DOHH2 (cell line): ENCODE data around the gene CCM2.
A peak's percentile ranks its signal among the peaks of the same experiment; 100 is the strongest.

Experiments
- H3F3A ChIP-seq: fragments of 200-600 bp; sonication (generic), shearing (Covaris generic); 2 replicates; pipeline ENCODE4 v1.6.0; 2016; ENCODE audit warnings: antibody characterized with exemption, mild to moderate bottlenecking; ENCODE audit not compliant: control insufficient read depth, insufficient read depth
- H3K27ac ChIP-seq: fragments of 200-600 bp; sonication (generic); 2 replicates; pipeline ENCODE4 v1.5.1; 2014; ENCODE audit warnings: low read depth, mild to moderate bottlenecking, low read length, moderate library complexity
- H3K27me3 ChIP-seq: fragments of 200-600 bp; sonication (generic); 2 replicates; pipeline ENCODE4 v1.6.1; 2014; ENCODE audit warnings: mild to moderate bottlenecking, low read length, mixed read lengths; ENCODE audit not compliant: control insufficient read depth
- H3K36me3 ChIP-seq: fragments of 200-600 bp; sonication (generic); 2 replicates; pipeline ENCODE4 v1.6.1; 2014; ENCODE audit warnings: mild to moderate bottlenecking, low read length, moderate library complexity, mixed read lengths; ENCODE audit not compliant: control insufficient read depth
- H3K4me1 ChIP-seq: fragments of 200-600 bp; sonication (generic); 2 replicates; pipeline ENCODE4 v1.6.1; 2014; ENCODE audit warnings: mild to moderate bottlenecking, low read length, mixed read lengths; ENCODE audit not compliant: control insufficient read depth
- H3K4me2 ChIP-seq: fragments of 200-600 bp; sonication (generic); 2 replicates; pipeline ENCODE4 v1.6.0; 2014; ENCODE audit warnings: mild to moderate bottlenecking, low read length, moderate library complexity
- H3K4me3 ChIP-seq: fragments of 200-600 bp; sonication (generic); 2 replicates; pipeline ENCODE4 v1.5.1; 2014; ENCODE audit warnings: mild to moderate bottlenecking, low read length, mixed read lengths
- H3K79me2 ChIP-seq: fragments of 200-600 bp; sonication (generic); 2 replicates; pipeline ENCODE4 v1.6.1; 2014; ENCODE audit warnings: mild to moderate bottlenecking, low read length, mixed read lengths; ENCODE audit not compliant: control insufficient read depth
- H3K9me2 ChIP-seq: fragments of 200-600 bp; sonication (generic); replicated peaks from 2 replicates; pipeline ENCODE4 v1.6.1; 2014; ENCODE audit warnings: mild to moderate bottlenecking, low read length, mixed read lengths; ENCODE audit not compliant: control insufficient read depth
- H3K9me3 ChIP-seq: fragments of 200-600 bp; sonication (generic); 2 replicates; pipeline ENCODE4 v1.6.1; 2014; ENCODE audit warnings: antibody characterized with exemption, low read length, mixed read lengths; ENCODE audit not compliant: control insufficient read depth, insufficient read depth
- H4K20me1 ChIP-seq: fragments of 200-600 bp; sonication (generic); 2 replicates; pipeline ENCODE4 v1.6.0; 2014; ENCODE audit warnings: low read depth, mild to moderate bottlenecking, antibody characterized with exemption, low read length, moderate library complexity; ENCODE audit not compliant: control insufficient read depth, insufficient read depth
- EZH2phosphoT487 ChIP-seq: fragments of 200-600 bp; sonication (generic); IDR thresholded peaks from 2 replicates; pipeline ENCODE4 v1.6.1; 2017; ENCODE audit warnings: borderline replicate concordance, mild to moderate bottlenecking, antibody characterized with exemption, low read length, moderate library complexity, mixed read lengths
- TF ChIP-seq, protein P1 (sequence below): fragments of 200-600 bp; sonication (generic); IDR thresholded peaks from one replicate; pipeline ENCODE4 v1.5.1; 2014; ENCODE audit warnings: antibody characterized with exemption, mild to moderate bottlenecking, low read depth, low read length; ENCODE audit not compliant: poor library complexity, severe bottlenecking

CCM2 gene

DNA sequence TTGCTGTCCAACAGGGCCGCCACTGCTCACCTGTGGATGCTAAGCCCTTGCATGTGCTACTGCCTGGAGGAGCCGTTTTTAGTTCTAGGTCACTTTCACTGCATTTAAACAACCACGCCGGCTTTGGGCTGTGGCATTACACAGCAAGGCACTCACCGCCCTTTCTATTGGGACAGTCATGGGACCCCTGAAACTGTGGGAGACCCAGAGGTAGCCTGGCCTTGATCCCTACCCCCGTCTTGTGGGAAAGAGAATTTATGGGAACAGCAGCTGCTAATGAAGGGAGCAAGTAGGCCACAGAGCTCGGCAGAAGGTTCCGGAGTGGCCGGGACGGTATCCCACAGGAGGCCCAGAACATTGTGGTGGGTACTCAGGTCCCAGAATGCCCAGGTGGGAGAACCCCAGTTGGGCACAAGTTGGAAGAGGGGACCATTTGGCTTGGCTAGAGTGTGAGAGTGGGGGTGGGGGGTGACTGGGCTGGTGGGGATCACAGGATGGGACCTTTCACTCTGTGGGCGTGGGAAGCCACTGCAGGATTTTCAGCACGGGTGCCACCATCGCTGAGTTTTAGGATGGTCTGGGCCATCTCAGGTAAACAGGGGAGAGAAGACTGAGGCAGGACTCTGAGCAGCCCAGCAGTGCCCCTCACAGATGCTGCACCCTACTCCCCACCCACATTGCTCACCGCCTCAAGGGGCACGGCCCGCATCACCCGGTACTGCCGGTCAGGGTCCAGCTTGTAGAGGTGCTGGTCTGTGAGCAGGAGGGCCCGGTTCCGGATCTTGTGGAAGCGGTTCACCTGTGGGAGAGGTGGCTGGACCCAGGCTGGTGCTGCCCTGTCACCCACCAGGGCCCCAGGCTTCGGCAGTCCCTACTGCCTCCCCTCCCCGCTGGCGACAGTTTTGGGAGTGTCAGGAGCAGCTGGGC, 36.4 kb upstream of the CCM2 start:
- TF ChIP-seq, protein P1, sequence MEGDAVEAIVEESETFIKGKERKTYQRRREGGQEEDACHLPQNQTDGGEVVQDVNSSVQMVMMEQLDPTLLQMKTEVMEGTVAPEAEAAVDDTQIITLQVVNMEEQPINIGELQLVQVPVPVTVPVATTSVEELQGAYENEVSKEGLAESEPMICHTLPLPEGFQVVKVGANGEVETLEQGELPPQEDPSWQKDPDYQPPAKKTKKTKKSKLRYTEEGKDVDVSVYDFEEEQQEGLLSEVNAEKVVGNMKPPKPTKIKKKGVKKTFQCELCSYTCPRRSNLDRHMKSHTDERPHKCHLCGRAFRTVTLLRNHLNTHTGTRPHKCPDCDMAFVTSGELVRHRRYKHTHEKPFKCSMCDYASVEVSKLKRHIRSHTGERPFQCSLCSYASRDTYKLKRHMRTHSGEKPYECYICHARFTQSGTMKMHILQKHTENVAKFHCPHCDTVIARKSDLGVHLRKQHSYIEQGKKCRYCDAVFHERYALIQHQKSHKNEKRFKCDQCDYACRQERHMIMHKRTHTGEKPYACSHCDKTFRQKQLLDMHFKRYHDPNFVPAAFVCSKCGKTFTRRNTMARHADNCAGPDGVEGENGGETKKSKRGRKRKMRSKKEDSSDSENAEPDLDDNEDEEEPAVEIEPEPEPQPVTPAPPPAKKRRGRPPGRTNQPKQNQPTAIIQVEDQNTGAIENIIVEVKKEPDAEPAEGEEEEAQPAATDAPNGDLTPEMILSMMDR = no peak
- no peak for TF ChIP-seq EZH2phosphoT487
- Histone ChIP-seq H3K27me3 (no peaks in the 10 kb centered on the region), H3K4me2 (no peak overlapping the region)

DNA sequence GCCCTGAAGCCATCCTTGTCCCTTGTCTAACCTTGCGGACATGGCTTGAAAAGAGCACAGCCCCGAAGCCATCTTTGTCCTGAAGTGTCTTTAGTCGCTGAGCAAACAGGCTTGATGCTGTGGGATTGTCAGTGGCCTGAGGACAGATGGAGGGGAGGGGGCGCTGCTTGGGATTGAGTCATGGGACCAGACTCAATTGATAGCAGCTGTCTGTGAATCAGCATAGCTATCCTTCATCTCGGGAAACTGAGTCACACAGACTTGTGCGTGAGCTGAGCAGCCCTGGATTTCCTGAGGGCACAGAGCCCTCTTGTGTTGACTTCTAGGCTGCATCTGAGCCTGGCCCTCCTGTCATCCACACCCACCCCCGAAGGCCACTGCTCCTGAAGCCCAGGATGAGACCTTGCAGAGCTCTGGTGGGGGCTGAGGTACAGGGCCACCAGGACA, 35.6 kb upstream of the CCM2 start:
- no peaks in the 10 kb centered on the region for H3K79me2 ChIP-seq
- no peak overlapping the region for H3K27ac ChIP-seq
- TF ChIP-seq, protein P1 = peak; percentile 54
- TF ChIP-seq EZH2phosphoT487 = no peak
- no peaks in the 10 kb centered on the region for H3K9me2 ChIP-seq
- no peak overlapping the region for H3K4me2 ChIP-seq
- H3K27me3 ChIP-seq = no peaks in the 10 kb centered on the region
- H3F3A ChIP-seq = no peaks in the 10 kb centered on the region
- H3K4me1 ChIP-seq = peaks cover 25% of the 10 kb centered on the region
- H4K20me1 ChIP-seq = 0 out of 2 replicates have a peak, but pooled peaks cover 3% of the 10 kb centered on the region
- H3K9me3 ChIP-seq = no peaks in the 10 kb centered on the region
- no peak overlapping the region for H3K4me3 ChIP-seq
- peaks cover 60% of the 10 kb centered on the region for H3K36me3 ChIP-seq

More for the DNA sequence above, 36.4 kb upstream of the CCM2 start:
- H3K9me3 ChIP-seq = no peaks in the 10 kb centered on the region
- peaks cover 53% of the 10 kb centered on the region for H3K36me3 ChIP-seq
- peaks cover 31% of the 10 kb centered on the region for H3K4me1 ChIP-seq
- no peak overlapping the region for H3K4me3 ChIP-seq
- H3K9me2 ChIP-seq = no peaks in the 10 kb centered on the region
- H3F3A ChIP-seq = peaks cover 5% of the 10 kb centered on the region
- 0 out of 2 replicates have a peak, but pooled peaks cover 3% of the 10 kb centered on the region for H4K20me1 ChIP-seq
- no peaks in the 10 kb centered on the region for H3K79me2 ChIP-seq
- H3K27ac ChIP-seq = no peak overlapping the region

DNA sequence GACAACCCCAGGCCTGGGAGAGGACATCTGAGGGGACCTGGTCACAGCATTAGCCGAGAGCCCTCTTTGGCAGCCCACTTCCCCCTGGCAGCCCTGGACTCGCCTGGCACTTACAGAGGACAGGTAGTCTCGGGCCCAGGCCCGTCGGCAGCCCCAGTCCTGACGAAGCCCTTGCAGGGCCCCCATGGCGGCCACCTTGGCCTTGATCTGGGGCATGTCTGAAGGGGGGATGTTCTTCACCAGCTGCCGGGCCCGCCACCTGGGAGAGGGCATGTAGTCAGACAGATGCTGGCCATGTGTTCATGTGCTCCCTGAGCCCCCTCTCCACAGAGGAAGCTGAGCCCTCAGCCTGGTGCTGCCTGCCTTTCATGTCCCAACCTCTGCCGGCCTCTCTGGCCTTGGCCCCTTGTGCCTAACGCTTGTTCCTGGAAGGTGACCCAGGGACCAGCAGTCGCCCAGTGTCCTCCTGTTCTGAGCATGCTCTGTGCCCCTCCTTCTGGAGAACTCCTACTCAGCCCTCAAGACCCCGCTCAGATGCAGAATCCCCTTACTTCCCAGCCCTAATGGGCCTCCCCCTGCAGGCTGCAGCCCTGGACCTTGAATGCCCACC, 35.1 kb upstream of the CCM2 start:
- no peak overlapping the region for H3K27ac ChIP-seq
- H3F3A ChIP-seq = no peaks in the 10 kb centered on the region
- H3K27me3 ChIP-seq = no peaks in the 10 kb centered on the region
- peaks cover 26% of the 10 kb centered on the region for H3K4me1 ChIP-seq
- H3K36me3 ChIP-seq = peaks cover 66% of the 10 kb centered on the region
- no peaks in the 10 kb centered on the region for H3K79me2 ChIP-seq
- H3K4me3 ChIP-seq = no peak overlapping the region
- H4K20me1 ChIP-seq = 0 out of 2 replicates have a peak, but pooled peaks cover 3% of the 10 kb centered on the region
- no peak overlapping the region for H3K4me2 ChIP-seq
- TF ChIP-seq, protein P1 = no peak
- TF ChIP-seq EZH2phosphoT487 = no peak
- no peaks in the 10 kb centered on the region for H3K9me2 ChIP-seq
- H3K9me3 ChIP-seq = no peaks in the 10 kb centered on the region
